Stimulated activated naive CD4-positive, alpha-beta T cell (primary cell): ENCODE results near the gene TPRN.

Experiments
- DNase-seq, 6 experiments: peaks; one replicate each; lab custom pipeline; 2025; lab: John Stamatoyannopoulos, UW

The TPRN gene

GRCh38 chr9:137236936-137237421 lies 36.4 kb upstream of the TPRN start:
- no peak for DNase-seq

- DNase-seq = peak; percentile 71 to 91 (median 87)
Measured at GRCh38 chr9:137236238-137236935, 35.8 kb upstream of the TPRN start.

GRCh38 chr9:137235424-137236237 lies 35.1 kb upstream of the TPRN start:
- no peak for DNase-seq

- DNase-seq = no peak
Measured at GRCh38 chr9:137234758-137235423, 34.4 kb upstream of the TPRN start.

GRCh38 chr9:137234055-137234697 lies 33.6 kb upstream of the TPRN start:
- no peak for DNase-seq

GRCh38 chr9:137233143-137233980 lies 32.8 kb upstream of the TPRN start:
- DNase-seq = no peak

GRCh38 chr9:137232510-137232909 lies 32.0 kb upstream of the TPRN start:
- DNase-seq = no peak

- no peak for DNase-seq
Measured at GRCh38 chr9:137232101-137232500, 31.6 kb upstream of the TPRN start.

GRCh38 chr9:137231372-137232039 lies 31.0 kb upstream of the TPRN start:
- no peak for DNase-seq

GRCh38 chr9:137230705-137231371 lies 30.3 kb upstream of the TPRN start, which contains the start of gene SLC34A3:
Gene SLC34A3 (plus strand): TSS chr9:137230901. CDS start chr9:137231703, 802 bp downstream.
- DNase-seq = no peak

- no peak for DNase-seq
Measured at GRCh38 chr9:137229903-137230704, 29.6 kb upstream of the TPRN start.

GRCh38 chr9:137228968-137229896 lies 28.7 kb upstream of the TPRN start:
- DNase-seq = no peak

- no peak for DNase-seq
Measured at GRCh38 chr9:137228506-137228967, 28.0 kb upstream of the TPRN start.

- no peak for DNase-seq
Measured at GRCh38 chr9:137227853-137228505, 27.4 kb upstream of the TPRN start.

GRCh38 chr9:137227054-137227852 lies 26.7 kb upstream of the TPRN start, which contains the start of gene RNF224:
Gene RNF224 (plus strand): TSS chr9:137227502. CDS start chr9:137228336, 834 bp downstream.
- peak; percentile 51 to 81 (median 76) for DNase-seq

- DNase-seq = no peak
Measured at GRCh38 chr9:137226338-137227053, 26.0 kb upstream of the TPRN start.
